Heart right ventricle (tissue), 16 donors: ENCODE data around the gene CEP131. TPM values are rescaled to one million over a fixed set of nuclear protein-coding genes. Genes with fewer than 3 reads are reported as not detected.

Experiments
- ATAC-seq, 8 donors: fragments of 200-7000 bp; cut with Tn5 transposase; one replicate each; pipeline ENCODE4 v1.9.1; 2020; ENCODE audit warnings: mild to moderate bottlenecking in 8 of 8, moderate library complexity in 8 of 8, moderate number of reproducible peaks in 1 of 8
- DNase-seq, 2 donors: peaks; one replicate each; pipeline ENCODE4 v3.0.0-alpha.2; 2020
- H3K27ac ChIP-seq, 10 donors: fragments of 200-600 bp; sonication (generic) in 2 of 10; one replicate each; pipeline versions ENCODE4 v1.5.0 to v1.8.0; 2020 to 2022; ENCODE audit warnings: mild to moderate bottlenecking in 3 of 10
- H3K27me3 ChIP-seq, 7 donors: fragments of 200-600 bp; one replicate each; pipeline ENCODE4 v1.8.0; 2021 to 2022; ENCODE audit warnings: mild to moderate bottlenecking in 2 of 7
- H3K36me3 ChIP-seq, 9 donors: fragments of 200-600 bp; sonication (generic) in 1 of 9; one replicate each; pipeline versions ENCODE4 v1.5.0 to v1.8.0; 2020 to 2022; ENCODE audit warnings: mild to moderate bottlenecking in 2 of 9
- H3K4me1 ChIP-seq, 9 donors: fragments of 200-600 bp; sonication (generic) in 1 of 9; one replicate each; pipeline versions ENCODE4 v1.5.0 to v1.8.0; 2020 to 2022; ENCODE audit warnings: mild to moderate bottlenecking in 4 of 9
- H3K4me3 ChIP-seq, 10 donors: fragments of 200-600 bp; sonication (generic) in 2 of 10; one replicate each; pipeline versions ENCODE4 v1.5.0 to v1.8.0; 2020 to 2022; ENCODE audit warnings: mild to moderate bottlenecking in 7 of 10, moderate library complexity in 2 of 10
- H3K9me3 ChIP-seq, 11 donors: fragments of 200-600 bp in 10 of 11; sonication (generic) in 2 of 11; one replicate each; pipeline versions ENCODE4 v1.5.0 to v1.8.0; 2013 to 2022; ENCODE audit warnings: mild to moderate bottlenecking in 2 of 11, control low read depth in 1 of 11, moderate library complexity in 1 of 11
- WGBS, 2 donors: extraction: QIAGEN DNeasy Blood & Tissue Kit; methylation state at CpG; one replicate each; pipeline ENCODE4 v1.1.7; 2013; ENCODE audit warnings: inconsistent platforms in 1 of 2; 5-methylcytosine and 5-hydroxymethylcytosine counted together
- intact Hi-C, 10 donors: fragments of 100-400 bp; cut with DNase I; formaldehyde crosslinking; loops; one replicate each; pipeline versions ENCODE4 v1.11.1 to v1.14.2; 2022
- polyA plus RNA-seq, 2 donors: library from polyadenylated mRNA; stranded (reverse); fragments of 200-250 nt; gene quantifications; one replicate each; pipeline ENCODE4 v1.2.3, GENCODE V29; 2013
- total RNA-seq, 10 donors: library from RNA; stranded (reverse); fragmentation: NEBNext Ultra II Directional in 3 of 10; extraction: Animal tissue kit (Norgen Biotek cat#: 25700) in 3 of 10; gene quantifications; one replicate each; pipeline versions ENCODE4 v1.2.1 to v1.2.4, GENCODE V29; 2021 to 2023
- TF ChIP-seq, protein P1 (sequence below), 9 donors: fragments of 200-600 bp; sonication (generic) in 2 of 9; IDR thresholded peaks; one replicate each; pipeline versions ENCODE4 v1.5.0 to v1.8.0; 2021 to 2022; ENCODE audit warnings: antibody characterized with exemption in 9 of 9, mild to moderate bottlenecking in 5 of 9, moderate library complexity in 1 of 9
- donor health status: Arrhythmogenic right ventricular cardiomyopathy.
- donor health status: ischemic (EF 13 %, LVEDD 7.1; RV severe dilation, severe dysfunction).
- donor health status: healthy with polysubstance abuse.
- donor health status: DM: no; HTN: yes; CAD: no.
- donor health status: DM: no; HTN: no; CAD: no.
- donor health status: ischemic (EF 25% LVEDD 6.9; RV normal size, moderate dysfunction).
- donor health status: ischemic (EF 25% LVEDD 5.7; RV mildly dilated, moderate dysfunction).
- donor health status: healthy.
- donor health status: DM: yes; HTN: yes; CAD: no.
- donor health status: Ischemic cardiomyopathy.
- donor health status: ischemic (EF 35%, LVEDD 5.7; RV mildly dilated, moderate dysfunction).
- donor health status: nonischemic (EF 11% LVEDD 7.7; RV severe dilation, severe dysfunction).
- donor health status: DM: yes; HTN: yes; CAD: no.
- donor health status: PGD.
- donor health status: ischemic (EF 29% LVEDD 5.4; RV normal size, mild dysfunction).
- donor health status: nonischemic (EF 23%, LVEDD 6.1; RV moderate dilation, normal function).

CEP131 gene
- total and polyA plus RNA-seq, 12 donors, result 6.4 to 20.9 (median 8.0) TPM

DNA sequence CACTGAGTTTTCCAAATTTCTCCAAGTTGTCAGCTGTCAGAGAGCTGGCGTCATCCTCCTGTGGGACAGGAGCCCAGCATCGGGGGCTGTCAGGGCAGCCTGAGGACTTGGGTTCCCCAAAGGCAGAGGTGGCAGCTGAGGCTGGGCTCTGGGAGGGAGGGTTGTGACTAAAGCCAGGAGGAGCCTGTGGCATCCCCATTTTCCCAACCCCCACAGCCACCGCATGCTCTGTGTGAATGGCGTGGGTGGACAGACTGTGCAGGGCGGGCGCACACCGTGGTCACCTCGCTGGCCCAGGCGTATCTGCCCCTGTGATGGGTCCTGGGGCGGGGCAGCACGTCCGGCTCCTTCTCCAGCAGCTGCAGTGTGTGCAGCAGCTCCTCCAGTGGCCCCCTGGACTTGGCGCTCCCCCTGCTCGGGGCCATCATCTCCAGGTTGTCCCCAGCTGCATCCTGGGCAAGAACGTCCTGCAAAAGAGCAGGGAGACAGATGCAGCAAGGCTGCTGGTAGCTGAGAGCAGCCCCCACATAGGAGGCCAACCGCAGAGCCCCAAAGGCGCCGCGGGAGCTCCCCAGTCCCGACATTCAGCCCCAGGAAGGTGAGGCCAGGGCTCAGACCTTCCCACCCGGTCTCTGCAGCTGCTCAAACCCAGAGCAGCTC lies 24.8 kb downstream of the CEP131 start:
- Histone ChIP-seq H3K4me3 (peak overlapping the region in 5 of 10 donors; percentile 5 to 45 (median 31)), H3K36me3 (peaks cover 0 to 30% (median 0%) of the 10 kb centered on the region in 9 donors), H3K27me3 (no peaks in the 10 kb centered on the region), H3K9me3 (no peaks in the 10 kb centered on the region), H3K4me1 (peaks cover 0 to 44% (median 20%) of the 10 kb centered on the region in 9 donors), H3K27ac (peak overlapping the region in 6 of 10 donors; percentile 34 to 68 (median 58))
- no peak for ATAC-seq
- TF ChIP-seq, protein P1, sequence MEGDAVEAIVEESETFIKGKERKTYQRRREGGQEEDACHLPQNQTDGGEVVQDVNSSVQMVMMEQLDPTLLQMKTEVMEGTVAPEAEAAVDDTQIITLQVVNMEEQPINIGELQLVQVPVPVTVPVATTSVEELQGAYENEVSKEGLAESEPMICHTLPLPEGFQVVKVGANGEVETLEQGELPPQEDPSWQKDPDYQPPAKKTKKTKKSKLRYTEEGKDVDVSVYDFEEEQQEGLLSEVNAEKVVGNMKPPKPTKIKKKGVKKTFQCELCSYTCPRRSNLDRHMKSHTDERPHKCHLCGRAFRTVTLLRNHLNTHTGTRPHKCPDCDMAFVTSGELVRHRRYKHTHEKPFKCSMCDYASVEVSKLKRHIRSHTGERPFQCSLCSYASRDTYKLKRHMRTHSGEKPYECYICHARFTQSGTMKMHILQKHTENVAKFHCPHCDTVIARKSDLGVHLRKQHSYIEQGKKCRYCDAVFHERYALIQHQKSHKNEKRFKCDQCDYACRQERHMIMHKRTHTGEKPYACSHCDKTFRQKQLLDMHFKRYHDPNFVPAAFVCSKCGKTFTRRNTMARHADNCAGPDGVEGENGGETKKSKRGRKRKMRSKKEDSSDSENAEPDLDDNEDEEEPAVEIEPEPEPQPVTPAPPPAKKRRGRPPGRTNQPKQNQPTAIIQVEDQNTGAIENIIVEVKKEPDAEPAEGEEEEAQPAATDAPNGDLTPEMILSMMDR (IDR thresholded peaks at IDR 0.05), result no peak
- intact Hi-C loops, result loop anchor here in 5 of 10 donors (5.0 to 10.0 kb wide), 3 partner anchors 46 to 56 kb away; no protein-coding TSS in a partner anchor
- DNase-seq, result no peak
- 90 to 91% methylated on average over 18 to 21 of the region's 21 CpGs for WGBS, 2 donors

DNA sequence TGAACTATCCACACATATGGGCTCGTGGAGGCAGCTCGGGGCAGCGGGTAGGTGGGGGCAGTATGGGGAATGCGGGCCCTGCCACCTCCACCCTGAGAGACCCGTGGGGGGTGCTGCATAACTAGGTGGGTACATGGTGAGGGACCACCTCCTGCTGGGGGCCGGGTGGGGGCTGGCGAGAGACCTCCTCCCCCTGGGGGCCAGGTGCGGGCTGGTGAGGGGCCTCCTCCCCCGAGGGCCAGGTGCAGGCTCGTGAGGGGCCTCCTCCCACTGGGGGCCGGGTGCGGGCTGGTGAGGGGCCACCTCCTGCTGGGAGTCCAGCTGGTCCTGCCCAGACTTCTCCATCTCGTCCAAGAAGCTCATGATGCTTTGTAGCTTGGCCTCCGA lies 25.4 kb downstream of the CEP131 start:
- Histone ChIP-seq H3K9me3 (no peaks in the 10 kb centered on the region), H3K36me3 (peaks cover 0 to 28% (median 0%) of the 10 kb centered on the region in 9 donors), H3K4me3 (peak overlapping the region in 5 of 10 donors; percentile 5 to 45 (median 31)), H3K27me3 (no peaks in the 10 kb centered on the region), H3K4me1 (peaks cover 0 to 44% (median 20%) of the 10 kb centered on the region in 9 donors), H3K27ac (peak overlapping the region in 6 of 10 donors; percentile 34 to 68 (median 58))
- intact Hi-C loops, result loop anchor here in 5 of 10 donors (5.0 to 10.0 kb wide), 3 partner anchors 45 to 55 kb away; no protein-coding TSS in a partner anchor
- ATAC-seq (no peak), DNase-seq (no peak)
- WGBS, 2 donors, result 74 to 87% methylated on average over 13 to 14 of the region's 14 CpGs
- TF ChIP-seq, protein P1 (IDR thresholded peaks at IDR 0.05), result no peak

DNA sequence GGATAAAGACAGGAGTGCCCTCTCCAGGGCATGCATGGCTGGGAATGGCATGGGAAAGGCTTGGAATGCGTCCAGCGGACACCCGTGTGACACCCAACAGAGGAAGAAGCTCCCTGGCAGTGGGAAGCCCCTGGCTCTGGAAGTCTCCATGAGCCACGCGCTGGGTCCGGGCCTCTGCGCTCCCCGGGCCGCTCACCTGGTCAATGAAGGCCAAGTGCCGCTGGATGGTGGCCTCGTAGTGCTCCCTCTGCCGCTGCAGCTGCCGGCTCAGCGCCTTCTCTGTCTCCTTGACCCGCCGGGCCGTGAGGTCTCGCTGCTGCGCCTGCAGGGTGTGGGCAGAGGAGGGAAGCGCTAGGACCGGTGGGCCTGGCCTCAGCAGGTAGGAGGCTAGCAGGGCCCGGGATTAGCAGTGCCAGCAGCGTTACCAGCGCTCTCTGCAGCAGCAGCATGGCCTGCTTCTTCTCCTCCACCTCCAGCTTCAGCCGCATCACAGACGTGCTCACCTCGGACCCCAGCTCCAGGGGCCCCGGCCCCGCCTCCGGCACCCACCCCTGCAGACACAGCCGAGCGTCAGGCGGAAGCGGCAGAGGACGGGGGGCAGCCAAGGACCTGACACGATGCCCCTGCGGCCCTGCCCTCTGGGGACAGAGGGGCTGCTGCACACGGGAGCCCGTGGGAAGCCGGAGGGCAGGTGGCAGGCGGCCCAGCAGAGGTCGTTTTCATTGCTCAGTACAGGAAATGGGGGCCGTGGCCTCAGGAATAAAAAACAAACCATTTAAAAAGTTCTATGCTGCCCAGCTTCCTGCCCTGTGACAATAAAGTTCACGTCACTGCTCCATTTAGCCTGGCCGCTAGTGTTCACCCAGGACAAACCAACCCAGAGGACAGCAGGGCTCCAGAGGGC lies 26.0 kb downstream of the CEP131 start:
- TF ChIP-seq, protein P1 (IDR thresholded peaks at IDR 0.05), result peak in 2 of 9 donors; percentile 25 to 28
- H3K27me3 ChIP-seq, result no peaks in the 10 kb centered on the region
- no peaks in the 10 kb centered on the region for H3K9me3 ChIP-seq
- WGBS, 2 donors, result 77 to 87% methylated on average over 45 of the region's 45 CpGs
- peak in 1 of 2 donors; percentile 40 for DNase-seq
- H3K27ac ChIP-seq, result peak overlapping the region in 8 of 10 donors; percentile 8 to 73 (median 58)
- intact Hi-C loops, result loop anchor here in 5 of 10 donors (5.0 to 10.0 kb wide), 3 partner anchors 44 to 54 kb away; no protein-coding TSS in a partner anchor
- peak overlapping the region in 5 of 10 donors; percentile 5 to 45 (median 31) for H3K4me3 ChIP-seq
- peaks cover 0 to 28% (median 0%) of the 10 kb centered on the region in 9 donors for H3K36me3 ChIP-seq
- peaks cover 0 to 44% (median 20%) of the 10 kb centered on the region in 9 donors for H3K4me1 ChIP-seq
- peak in 6 of 8 donors; percentile 12 to 61 (median 42) for ATAC-seq
